ENCODE data around the gene SLC27A4. TPM values are rescaled to one million over a fixed set of nuclear protein-coding genes. Genes with fewer than 3 reads are reported as not detected.

SLC27A4 gene
- total RNA-seq, 1 donor from 2014 or later = 42.2 TPM

DNA sequence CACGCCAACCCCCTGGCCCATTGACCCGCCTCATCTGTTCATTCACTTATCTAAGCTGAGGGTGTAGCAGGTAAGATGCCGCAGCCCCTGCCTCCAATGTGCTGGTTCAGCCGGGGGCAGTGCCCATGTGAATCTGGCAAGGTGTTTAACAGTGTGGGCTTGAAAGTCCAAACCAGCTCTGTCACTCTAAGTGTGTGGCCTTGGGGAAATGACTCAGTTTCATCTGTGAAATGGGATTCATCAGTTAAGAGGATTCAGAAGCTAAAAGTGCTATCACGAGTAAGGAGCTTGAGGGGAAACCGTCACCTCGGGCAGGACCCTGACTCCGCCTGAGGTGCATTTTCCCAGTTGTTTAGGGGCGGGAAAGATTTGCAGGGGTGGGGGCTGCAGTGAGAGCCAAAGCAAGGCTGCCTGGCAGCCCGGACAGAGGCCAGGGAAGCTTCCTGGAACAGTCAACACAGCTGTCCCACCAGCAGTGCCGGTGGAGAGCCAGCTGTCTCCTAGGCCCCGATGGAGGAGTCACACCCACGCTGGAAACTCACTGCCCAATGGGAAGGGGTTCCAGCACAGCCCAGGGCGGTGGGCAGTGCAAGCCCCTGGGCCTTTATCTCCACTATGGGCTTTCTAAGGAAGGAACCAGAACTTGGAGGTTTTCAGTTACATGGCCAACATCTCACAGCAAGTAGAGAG lies 21.1 kb downstream of the SLC27A4 start:
- H3K36me3 Mint-ChIP-seq = no peaks in the 10 kb centered on the region
- no peak for DNase-seq (ENCODE audit: extremely low spot score, unreplicated experiment)
- no peaks in the 10 kb centered on the region for H3K9me3 Mint-ChIP-seq
- H3K4me3 Mint-ChIP-seq = peak overlapping the region; percentile 84
- TF ChIP-seq, protein P1, sequence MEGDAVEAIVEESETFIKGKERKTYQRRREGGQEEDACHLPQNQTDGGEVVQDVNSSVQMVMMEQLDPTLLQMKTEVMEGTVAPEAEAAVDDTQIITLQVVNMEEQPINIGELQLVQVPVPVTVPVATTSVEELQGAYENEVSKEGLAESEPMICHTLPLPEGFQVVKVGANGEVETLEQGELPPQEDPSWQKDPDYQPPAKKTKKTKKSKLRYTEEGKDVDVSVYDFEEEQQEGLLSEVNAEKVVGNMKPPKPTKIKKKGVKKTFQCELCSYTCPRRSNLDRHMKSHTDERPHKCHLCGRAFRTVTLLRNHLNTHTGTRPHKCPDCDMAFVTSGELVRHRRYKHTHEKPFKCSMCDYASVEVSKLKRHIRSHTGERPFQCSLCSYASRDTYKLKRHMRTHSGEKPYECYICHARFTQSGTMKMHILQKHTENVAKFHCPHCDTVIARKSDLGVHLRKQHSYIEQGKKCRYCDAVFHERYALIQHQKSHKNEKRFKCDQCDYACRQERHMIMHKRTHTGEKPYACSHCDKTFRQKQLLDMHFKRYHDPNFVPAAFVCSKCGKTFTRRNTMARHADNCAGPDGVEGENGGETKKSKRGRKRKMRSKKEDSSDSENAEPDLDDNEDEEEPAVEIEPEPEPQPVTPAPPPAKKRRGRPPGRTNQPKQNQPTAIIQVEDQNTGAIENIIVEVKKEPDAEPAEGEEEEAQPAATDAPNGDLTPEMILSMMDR (conservative IDR thresholded peaks at IDR 0.05) = no peak
- H3K27me3 Mint-ChIP-seq = no peaks in the 10 kb centered on the region
- H3K4me1 Mint-ChIP-seq (ENCODE audit: unreplicated experiment) = peaks cover 6% of the 10 kb centered on the region
- H3K27ac Mint-ChIP-seq = peak overlapping the region; percentile 90

DNA sequence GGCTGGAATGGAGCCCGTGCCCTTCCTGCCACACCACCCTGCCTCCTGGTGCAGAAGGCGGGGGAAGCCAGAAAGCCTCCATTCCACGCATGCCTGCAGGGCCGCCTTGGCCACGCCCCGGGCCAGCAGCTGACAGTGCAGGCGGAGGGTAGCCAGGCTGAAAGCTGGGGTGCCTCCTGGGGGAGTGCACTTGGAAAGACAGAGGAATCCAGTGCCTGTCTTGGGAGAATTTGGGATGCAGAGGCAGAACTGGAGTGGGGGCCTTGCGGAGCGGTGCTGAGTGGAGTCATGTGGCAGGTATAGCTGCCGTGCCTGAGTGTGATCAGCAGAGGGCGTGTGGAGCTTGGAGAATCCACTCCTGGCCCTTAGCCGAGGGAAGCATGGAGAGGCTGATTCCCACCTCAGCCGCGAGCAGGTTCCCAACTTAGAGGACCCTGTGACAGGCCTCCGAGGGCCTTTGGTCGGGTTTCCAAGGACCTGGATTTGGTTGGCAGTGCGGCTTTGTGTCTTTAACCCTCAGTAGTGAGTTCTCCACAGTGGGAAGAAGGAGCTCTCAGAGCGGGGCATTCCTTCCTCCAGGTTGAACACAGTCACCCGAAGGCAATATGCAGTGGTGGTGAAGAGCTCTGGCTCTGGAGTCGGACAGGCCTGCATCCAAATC lies 21.8 kb downstream of the SLC27A4 start:
- TF ChIP-seq, protein P1 (conservative IDR thresholded peaks at IDR 0.05) = peak; percentile 95
- peak overlapping the region; percentile 84 for H3K4me3 Mint-ChIP-seq
- peaks cover 11% of the 10 kb centered on the region for H3K4me1 Mint-ChIP-seq (ENCODE audit: unreplicated experiment)
- no peaks in the 10 kb centered on the region for H3K27me3 Mint-ChIP-seq
- no peaks in the 10 kb centered on the region for H3K36me3 Mint-ChIP-seq
- no peaks in the 10 kb centered on the region for H3K9me3 Mint-ChIP-seq
- H3K27ac Mint-ChIP-seq = peak overlapping the region; percentile 90
- peak; percentile 86 for DNase-seq (ENCODE audit: extremely low spot score, unreplicated experiment)

DNA sequence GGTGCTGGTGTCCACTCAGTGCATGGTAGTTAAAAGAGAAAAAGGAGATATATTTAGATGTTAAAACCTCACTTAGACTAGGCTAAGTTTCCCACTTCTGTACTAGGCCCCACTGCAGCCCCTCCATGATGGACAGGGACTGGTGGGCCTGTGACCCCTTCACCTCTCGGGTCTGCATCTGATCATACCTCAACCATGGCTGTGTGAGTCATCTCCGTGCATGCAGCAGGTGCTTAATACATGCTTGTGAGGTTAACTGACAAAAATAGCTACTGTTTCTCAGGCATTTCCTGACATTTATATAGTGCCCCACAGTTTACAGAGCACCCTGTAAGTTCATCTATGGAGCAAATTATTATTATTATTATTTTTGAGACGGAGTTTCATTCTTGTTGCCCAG lies 22.4 kb downstream of the SLC27A4 start:
- DNase-seq (ENCODE audit: extremely low spot score, unreplicated experiment) = no peak
- TF ChIP-seq, protein P1 (conservative IDR thresholded peaks at IDR 0.05) = no peak
- Mint-ChIP-seq H3K36me3 (no peaks in the 10 kb centered on the region), H3K27me3 (no peaks in the 10 kb centered on the region), H3K4me3 (no peak overlapping the region), H3K4me1 (ENCODE audit: unreplicated experiment) (peaks cover 12% of the 10 kb centered on the region), H3K9me3 (no peaks in the 10 kb centered on the region), H3K27ac (peak overlapping the region; percentile 90)

DNA sequence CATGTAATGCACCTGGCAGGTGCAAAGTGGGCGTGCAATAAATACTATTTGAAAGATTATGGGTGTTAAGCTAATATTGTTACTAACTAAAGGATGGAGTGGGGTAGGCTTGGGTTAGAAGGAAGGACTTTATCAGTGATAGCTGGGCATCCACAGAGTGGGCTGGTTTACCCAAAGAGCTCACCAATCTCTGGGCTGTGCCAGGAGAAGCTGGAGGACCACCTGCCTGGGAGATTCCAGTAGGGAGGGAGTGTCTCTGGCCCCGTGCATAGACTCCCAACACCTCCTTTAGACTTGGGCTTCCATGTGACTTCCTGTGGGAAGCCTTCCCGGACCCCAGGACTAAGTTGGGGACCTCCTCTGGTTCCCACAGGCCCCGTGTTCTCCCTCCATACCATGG lies 25.2 kb downstream of the SLC27A4 start:
- Mint-ChIP-seq H3K27ac (peak overlapping the region; percentile 79), H3K9me3 (no peaks in the 10 kb centered on the region), H3K4me3 (peak overlapping the region; percentile 64), H3K36me3 (no peaks in the 10 kb centered on the region), H3K27me3 (no peaks in the 10 kb centered on the region), H3K4me1 (ENCODE audit: unreplicated experiment) (peaks cover 18% of the 10 kb centered on the region)
- DNase-seq (ENCODE audit: extremely low spot score, unreplicated experiment) = no peak
- TF ChIP-seq, protein P1 (conservative IDR thresholded peaks at IDR 0.05) = no peak

DNA sequence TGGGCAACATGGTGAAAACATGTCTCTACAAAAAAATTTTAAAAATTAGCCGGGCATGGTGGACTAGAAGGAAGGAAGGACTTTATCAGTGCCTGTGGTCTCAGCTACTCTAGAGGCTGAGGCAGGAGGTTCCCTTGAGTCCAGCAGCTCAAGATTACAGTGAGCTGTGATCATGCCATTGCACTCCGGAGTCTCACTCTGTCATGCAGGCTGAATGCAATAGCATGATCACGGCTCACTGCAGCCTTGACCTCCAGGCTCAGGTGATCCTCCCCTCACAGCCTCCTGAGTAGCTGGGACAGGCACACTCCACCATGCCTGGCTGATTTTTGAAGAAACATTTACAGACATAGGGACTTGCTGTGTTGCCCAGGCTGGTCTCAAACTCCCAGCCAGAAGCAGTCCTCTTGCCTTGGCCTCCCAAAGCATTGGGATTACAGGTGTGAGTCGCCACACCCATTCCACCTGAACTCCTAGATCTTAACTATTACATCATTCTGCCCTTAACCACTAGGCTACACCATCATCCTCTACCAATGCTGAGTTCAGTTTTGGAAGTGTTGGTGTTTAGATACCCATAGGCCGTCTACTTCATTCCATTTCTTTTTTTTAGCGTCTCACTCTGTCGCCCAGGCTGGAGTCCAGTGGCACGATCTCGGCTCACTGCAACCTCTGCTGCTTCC lies 28.8 kb downstream of the SLC27A4 start:
- TF ChIP-seq, protein P1 (conservative IDR thresholded peaks at IDR 0.05) = no peak
- Mint-ChIP-seq H3K4me3 (no peak overlapping the region), H3K36me3 (no peaks in the 10 kb centered on the region), H3K27ac (peak overlapping the region; percentile 63), H3K27me3 (no peaks in the 10 kb centered on the region), H3K4me1 (ENCODE audit: unreplicated experiment) (peaks cover 41% of the 10 kb centered on the region), H3K9me3 (no peaks in the 10 kb centered on the region)
- DNase-seq (ENCODE audit: extremely low spot score, unreplicated experiment) = no peak
